Prostate gland (tissue), 2 donors: ENCODE measurements around the gene KPTN.

Source experiments
- POLR2A ChIP-seq: fragments of 450-650 bp; IDR thresholded peaks from one replicate; pipeline ENCODE4 v1.6.1; 2016; ENCODE audit warnings: antibody characterized with exemption, mild to moderate bottlenecking
- POLR2AphosphoS5 ChIP-seq: sonication (generic); formaldehyde crosslinking; IDR thresholded peaks from one replicate; pipeline ENCODE4 v1.6.1; 2017; ENCODE audit warnings: antibody characterized with exemption
- TF ChIP-seq, protein P1 (sequence below), 4 experiments: fragments of 200-600 bp in 2 of 4; fragments of 450-650 bp in 2 of 4; sonication (generic) in 2 of 4; IDR thresholded peaks; 1 replicate in 3 of 4; 2 replicates in 1 of 4; pipeline ENCODE4 v1.5.1; 2016 to 2019; ENCODE audit warnings: antibody characterized with exemption in 4 of 4, mild to moderate bottlenecking in 2 of 4, moderate library complexity in 2 of 4

DNA sequence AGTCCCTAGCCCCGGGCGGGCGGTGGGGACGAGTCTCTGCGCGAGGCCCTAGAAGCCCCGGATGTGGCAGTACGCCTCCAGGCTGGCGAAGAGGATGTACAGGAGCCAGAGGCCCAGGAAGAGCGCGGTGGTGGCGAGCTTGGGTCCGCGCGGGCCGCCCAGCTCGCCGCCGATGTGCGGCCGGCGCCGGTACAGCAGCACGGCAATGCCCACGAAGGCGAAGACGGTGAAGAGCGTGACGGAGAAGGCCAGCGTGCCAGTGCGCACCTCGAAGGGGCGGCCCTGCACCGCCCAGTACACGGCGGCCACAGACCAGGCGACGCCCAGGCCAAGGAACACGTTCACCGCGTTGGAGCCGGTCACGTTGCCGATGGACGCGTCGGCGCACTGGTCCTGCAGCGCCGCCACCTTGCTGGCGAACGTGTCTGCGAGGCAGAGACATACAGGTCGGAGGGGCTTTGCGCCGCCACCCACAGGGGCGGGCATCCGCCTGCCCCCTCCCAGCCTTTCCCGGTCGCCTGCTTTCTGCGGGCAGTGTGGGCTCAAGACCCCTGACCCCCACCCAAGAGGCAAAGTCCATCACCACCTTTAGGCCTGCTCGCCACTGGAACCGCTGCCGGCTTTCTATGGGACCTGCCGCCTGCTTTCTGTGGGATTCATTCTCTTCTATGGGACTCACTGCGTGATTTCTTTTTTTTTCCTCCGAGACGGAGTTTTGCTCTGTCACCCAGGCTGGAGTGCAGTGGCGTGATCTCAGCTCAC, 53.8 kb downstream of the KPTN start:
- TF ChIP-seq, protein P1, sequence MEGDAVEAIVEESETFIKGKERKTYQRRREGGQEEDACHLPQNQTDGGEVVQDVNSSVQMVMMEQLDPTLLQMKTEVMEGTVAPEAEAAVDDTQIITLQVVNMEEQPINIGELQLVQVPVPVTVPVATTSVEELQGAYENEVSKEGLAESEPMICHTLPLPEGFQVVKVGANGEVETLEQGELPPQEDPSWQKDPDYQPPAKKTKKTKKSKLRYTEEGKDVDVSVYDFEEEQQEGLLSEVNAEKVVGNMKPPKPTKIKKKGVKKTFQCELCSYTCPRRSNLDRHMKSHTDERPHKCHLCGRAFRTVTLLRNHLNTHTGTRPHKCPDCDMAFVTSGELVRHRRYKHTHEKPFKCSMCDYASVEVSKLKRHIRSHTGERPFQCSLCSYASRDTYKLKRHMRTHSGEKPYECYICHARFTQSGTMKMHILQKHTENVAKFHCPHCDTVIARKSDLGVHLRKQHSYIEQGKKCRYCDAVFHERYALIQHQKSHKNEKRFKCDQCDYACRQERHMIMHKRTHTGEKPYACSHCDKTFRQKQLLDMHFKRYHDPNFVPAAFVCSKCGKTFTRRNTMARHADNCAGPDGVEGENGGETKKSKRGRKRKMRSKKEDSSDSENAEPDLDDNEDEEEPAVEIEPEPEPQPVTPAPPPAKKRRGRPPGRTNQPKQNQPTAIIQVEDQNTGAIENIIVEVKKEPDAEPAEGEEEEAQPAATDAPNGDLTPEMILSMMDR (IDR thresholded peaks at IDR 0.05) = peak in 2 of 4 experiments; percentile 34 to 60
- TF ChIP-seq POLR2A (peak; percentile 22), POLR2AphosphoS5 (no peak)
